NCI-H146 (cell line): ENCODE results near the gene TMEM184B.
"Not testable (repeated sequence)": the region's sequence is repeated elsewhere in the genome, so short reads cannot be mapped to it uniquely, and the experiment has no call there.

ENCODE experiments used
- DNase-seq: peaks from one replicate; lab custom pipeline; 2025; lab: John Stamatoyannopoulos, UW

TMEM184B gene

GRCh38 chr22:38203855-38204514 lies 68.8 kb downstream of the TMEM184B start:
- DNase-seq: no peak

- DNase-seq: peak; percentile 41
Measured at GRCh38 chr22:38203090-38203810, 69.6 kb downstream of the TMEM184B start.

DNA sequence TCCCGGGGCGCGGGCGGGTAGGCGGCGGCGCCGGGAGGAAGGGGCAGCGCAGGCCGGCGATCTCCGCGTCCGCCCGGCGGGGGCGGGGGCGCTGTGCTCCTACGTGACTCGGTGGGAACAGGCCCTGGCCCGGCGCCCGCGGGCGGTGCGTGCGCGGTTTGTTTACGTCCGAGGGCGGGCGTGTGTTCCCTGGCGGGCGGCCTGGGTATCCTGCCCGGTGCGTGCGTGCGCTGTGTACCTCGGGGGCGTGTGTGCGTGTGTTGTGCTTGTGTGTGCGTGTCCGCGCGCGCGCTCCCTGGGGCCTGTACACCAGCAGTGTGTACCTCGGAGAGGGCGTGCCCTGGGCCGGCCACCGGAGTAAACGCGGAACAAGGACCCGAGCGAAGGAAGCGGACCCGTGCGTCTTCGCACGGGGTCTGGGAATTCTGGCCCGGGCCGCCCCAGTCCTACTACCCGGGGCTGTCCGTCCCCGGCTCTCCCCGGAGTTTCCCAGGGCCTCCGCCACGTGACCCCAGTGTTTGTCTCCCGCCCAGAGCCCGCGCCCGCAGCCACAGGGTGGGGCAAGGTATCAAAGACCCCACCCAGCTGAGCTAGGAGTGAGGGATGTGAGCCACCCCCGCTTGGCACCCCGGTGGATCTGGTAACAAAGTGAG lies 70.2 kb downstream of the TMEM184B start:
- DNase-seq: peak; percentile 38

GRCh38 chr22:38201711-38202436 lies 70.9 kb downstream of the TMEM184B start, which contains the start of gene MAFF:
Gene MAFF (plus strand): TSS chr22:38201994. CDS start chr22:38213854, 11,860 bp downstream.
- peak; percentile 86 for DNase-seq

DNA sequence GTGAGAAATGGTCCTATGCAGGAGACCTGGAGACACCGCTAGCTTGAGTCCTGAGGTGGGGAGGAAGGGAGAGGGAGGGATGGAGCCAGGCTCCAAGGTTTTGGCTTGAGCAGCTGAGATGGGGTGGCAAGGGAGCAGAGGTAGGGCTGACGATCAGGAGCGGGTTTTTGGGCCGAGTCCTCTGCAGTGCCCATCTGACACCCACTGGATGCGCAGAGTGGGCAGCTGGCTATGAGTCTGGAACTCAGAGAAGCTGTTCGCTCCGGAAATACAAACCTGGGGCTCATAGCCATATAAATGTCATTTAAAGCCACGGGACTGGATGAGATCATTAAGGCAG lies 71.5 kb downstream of the TMEM184B start:
- DNase-seq: no peak

DNA sequence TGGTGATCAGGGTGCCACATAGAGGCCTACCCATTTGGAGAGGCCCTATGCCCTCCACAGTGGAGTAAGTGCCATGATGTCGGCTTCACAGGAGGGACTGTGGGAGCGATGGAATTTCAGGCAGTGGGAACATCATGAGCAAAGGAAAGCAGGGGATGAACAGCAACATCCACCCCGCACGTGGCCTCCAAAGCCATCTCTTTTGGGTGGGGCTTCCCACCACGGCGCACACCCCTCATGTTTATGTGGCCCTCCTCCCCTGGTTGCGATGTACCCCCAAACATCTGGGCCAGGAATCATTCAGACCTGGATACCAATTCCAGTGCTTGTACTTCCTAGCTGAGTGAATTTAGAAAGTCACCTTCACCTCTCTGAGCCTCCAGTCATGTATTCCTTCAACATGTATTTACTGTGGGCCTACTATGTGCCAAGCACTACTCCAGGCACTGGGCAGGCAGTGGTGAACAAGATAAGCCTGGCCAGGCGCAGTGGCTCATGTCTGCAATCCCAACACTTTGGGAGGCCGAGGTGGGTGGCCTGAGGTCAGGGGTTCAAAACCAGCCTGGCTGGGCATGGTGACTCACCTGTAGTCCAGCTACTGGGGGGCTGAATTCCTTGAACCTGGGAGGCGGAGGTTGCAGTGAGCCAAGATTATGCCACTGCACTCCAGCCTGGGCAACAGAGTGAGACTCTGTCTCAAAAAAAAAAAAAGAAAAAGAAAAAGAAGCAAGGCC lies 72.8 kb downstream of the TMEM184B start:
- no peak for DNase-seq

DNA sequence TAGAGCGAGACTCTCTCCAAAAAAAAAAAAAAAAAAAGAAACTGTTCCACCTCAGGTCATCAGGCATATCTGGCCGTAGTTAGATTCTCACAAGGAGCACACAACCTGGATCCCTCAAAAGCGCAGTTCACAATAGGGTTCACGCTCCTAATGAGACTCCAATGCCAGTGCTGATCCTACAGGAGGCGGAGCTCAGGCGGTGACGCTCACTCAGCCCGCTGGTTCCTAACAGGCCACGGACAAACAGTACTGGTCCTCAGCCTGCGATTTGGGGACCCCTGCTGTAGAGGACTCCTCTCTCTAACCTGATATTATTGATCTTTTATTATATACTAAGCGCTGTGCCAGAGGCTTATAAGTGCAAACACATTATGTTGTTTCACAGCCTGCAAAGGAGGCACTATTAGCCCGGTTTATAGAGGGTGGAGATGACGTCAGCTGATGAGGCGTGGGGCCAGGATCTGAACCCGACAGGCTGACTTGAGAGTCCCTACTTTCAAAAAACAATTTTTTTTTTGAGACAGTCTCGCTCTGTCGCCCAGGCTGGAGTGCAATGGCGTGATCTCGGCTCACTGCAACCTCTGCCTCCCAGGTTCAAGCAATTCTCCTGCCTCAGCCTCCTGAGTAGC lies 75.9 kb downstream of the TMEM184B start:
- DNase-seq: peak; percentile 27

DNA sequence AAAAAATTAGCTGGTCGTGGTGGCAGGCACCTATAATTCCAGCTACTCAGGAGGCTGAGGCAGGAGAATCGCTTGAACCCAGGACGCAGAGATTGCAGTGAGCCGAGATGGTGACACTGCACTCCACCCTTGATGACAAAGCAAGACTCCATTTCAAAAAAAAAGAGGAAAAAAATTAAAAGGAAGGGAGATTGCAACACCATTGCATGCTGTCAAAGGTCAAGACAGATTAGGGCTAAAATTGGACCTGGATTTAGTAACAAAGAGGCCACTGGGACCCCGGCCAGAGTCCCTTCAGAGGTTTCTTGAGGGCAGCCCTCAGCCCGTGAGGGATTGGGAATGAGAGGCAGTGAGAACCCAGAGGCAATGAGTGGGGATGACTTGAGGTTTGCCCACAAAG lies 79.2 kb downstream of the TMEM184B start:
- DNase-seq: no peak

- no peak for DNase-seq
Measured at GRCh38 chr22:38192475-38192863, 80.3 kb downstream of the TMEM184B start.

DNA sequence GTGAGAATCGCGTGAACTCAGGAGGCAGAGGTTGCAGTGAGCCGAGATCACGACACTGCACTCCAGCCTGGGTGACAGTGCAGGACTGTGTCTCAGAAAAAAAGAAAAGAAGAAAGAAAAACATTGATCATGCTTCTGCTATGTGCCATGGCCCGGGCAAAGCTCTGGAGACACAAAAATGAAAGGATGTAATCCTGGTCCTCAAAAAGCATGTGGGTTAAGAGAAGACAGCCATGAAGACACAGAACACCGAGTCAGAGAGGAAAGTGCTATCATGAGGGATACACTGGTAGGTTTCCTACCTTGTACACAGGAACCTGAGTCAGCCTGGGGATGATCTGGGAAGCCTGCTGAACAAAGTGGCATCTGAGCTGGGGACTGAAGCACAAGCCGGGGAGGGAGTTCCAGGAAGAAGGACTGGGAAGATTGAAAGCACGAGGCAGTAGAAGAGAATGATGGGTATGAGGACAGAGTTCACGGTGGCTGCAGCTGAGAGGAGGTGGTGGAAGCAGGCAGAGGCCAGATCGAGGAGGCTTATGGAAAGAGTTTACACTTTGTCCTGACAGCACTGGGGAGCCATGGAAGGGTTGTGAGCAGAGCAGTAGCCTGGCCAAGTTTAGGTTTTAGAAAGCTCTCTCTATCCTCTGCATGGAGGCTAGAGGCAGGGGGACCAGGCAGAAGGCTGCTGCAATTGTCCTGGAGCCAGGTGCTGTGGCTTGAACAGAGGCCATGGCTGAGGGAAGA lies 80.9 kb downstream of the TMEM184B start:
- no peak for DNase-seq

- no peak for DNase-seq
Measured at GRCh38 chr22:38191055-38191454, 81.8 kb downstream of the TMEM184B start.

GRCh38 chr22:38190581-38190980 lies 82.2 kb downstream of the TMEM184B start:
- DNase-seq: no peak

GRCh38 chr22:38189104-38189503 lies 83.7 kb downstream of the TMEM184B start:
- no peak for DNase-seq

GRCh38 chr22:38187413-38188212 lies 85.2 kb downstream of the TMEM184B start:
- DNase-seq: no peak

DNA sequence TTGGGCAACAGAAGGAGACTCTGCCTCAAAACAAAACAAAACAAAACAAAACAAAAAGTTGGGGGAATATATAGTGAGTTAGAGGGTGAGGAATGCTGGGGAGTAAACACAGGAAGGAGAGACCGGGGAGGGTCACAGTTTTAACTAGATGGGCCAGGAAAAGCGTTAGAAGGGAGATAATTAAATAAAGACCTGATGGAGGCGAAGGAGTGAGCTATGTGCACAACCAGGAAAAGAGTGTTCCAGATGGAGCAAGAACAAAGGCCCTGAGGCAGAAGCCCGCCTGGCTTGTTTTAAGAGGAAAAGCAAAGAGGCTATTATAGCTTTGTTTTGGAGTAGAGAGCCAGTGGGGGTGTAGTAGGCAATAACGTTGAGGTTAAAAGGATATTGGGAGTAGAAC lies 86.4 kb downstream of the TMEM184B start:
- no peak for DNase-seq

DNA sequence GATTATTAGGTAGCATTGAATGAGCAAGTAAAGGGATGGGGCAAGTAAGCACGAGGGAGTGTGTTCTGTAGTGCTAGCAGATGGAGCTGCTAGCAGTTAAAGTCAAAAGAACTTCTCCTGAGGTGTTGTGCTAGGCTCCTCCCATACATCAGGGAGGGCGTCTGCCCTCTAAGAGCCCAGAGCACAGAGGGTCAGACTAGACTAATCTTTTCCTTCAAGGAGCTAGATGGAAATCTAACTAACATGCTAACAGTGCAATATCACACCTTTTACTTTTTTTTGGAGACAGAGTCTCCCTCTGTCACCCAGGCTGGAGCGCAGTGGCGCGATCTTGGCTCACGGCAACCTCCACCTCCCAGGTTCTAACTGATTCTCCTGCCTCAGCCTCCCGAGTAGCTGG lies 88.0 kb downstream of the TMEM184B start:
- no peak for DNase-seq

DNA sequence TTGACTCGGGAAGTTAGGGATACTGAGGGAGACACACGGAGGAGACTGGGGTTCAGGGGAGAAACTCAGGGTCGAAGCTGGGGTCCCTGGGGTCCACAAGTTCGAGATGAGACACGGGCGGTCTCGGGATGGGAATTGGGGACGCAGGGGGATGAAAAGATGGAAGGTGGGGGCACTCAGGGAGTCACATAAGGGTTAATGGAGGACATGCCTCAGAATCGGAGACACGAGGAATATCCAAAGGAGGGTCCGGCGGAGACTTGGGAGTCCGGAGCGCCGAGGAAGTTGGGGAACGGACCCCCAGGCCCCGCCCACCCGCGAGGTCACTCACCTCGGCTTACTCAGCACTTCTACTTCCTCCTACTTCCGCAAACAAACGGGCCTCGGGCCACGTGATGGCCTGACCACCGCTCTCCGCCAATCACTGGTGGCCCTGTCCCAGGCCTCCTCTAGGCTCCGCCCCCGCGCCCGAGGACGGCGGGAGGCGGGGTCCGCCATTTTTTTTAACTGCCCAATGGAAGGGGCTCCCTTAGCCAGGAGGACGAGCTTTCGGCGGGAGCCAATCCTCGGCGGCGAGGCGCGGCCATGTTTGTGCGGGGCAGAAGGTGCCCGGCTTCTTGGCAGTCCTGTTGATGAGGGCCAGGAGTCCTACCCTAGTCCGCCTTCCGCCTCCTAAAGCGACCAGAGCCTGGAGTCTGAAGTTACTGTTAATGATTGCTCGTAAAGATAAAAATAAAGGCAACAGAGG lies 91.2 kb downstream of the TMEM184B start, which contains the start of gene PLA2G6:
Gene PLA2G6 (minus strand): TSS at position 378 of the 748 bp plus-strand sequence. CDS start 12,404 bp downstream, outside the sequence.
- peak; percentile 97 for DNase-seq

DNA sequence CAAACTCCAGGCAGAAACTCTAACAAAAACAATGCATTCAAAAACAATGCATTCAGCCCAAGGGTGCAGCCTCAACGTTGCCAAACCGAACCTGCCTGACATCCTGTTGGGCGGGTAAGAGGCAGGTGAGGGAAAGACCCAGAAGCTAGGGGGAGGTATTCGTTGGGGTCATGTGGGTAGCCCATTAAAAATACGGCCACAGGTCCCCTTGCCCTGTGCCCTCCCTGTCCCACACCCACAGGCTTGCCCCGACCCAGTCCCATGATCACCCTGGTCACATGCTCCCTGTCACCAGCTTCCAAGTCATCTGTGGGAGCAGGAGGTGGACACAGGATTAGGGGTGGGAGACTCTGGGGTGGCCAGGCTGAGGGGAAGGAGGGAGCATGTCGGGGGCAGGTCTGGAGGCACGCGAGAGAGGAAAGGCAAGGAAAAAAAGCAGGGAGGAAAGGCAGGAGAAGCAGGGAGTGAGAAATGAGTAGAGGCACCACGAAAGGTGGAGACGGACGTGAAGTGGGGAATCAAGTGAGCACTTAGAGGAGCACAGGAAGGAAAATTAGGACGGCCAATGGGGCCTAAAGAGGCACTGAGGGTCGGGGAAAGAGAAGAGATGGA lies 91.9 kb downstream of the TMEM184B start:
- no peak for DNase-seq

GRCh38 chr22:38178605-38178937 lies 94.2 kb downstream of the TMEM184B start:
- DNase-seq: not testable (repeated sequence)
